GM19468 (cell line): Measurements from ENCODE around the gene WDR18.

Experiments
- ATAC-seq: cut with Tn5 transposase; IDR thresholded peaks from one replicate; pipeline ENCODE4 v1.9.1; 2021; ENCODE audit warnings: mild to moderate bottlenecking, moderate library complexity, moderate number of reproducible peaks; ENCODE audit not compliant: unreplicated experiment; ENCODE audit errors: extremely low read depth

The WDR18 gene, protein sequence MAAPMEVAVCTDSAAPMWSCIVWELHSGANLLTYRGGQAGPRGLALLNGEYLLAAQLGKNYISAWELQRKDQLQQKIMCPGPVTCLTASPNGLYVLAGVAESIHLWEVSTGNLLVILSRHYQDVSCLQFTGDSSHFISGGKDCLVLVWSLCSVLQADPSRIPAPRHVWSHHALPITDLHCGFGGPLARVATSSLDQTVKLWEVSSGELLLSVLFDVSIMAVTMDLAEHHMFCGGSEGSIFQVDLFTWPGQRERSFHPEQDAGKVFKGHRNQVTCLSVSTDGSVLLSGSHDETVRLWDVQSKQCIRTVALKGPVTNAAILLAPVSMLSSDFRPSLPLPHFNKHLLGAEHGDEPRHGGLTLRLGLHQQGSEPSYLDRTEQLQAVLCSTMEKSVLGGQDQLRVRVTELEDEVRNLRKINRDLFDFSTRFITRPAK

DNA sequence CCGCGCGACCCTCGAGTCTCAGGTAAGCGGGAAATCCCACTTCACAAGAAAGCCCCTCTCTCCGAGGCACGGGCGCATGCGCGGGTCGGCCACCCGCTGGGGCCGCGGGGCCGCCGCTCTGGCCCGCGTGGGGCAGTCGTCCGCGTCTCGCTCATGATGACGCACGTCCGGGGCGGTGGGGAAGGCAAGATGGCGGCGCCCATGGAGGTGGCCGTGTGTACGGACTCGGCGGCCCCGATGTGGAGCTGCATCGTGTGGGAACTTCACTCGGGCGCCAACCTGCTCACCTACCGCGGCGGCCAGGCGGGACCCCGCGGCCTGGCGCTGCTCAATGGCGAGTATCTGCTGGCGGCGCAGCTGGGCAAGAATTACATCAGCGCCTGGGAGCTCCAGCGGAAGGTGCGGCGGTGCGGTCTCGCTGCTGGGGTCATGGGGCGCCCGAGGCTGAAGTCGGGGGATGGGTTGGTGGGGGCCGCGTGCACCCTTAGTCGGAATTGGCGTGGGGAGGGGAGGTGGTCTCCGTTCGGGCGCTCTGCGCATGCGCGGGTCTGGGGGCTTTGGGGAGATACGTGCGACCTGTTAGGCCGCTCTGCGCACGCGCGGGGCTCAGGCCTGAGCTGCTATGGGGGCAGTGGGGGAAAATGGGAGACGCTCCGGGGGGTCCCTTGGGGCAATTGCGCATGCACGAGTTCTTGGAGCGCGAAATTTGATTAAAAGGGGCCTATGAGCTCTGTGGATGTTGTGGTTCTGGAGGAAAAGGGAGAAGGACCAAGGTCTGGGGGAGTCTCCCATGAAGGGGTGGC, at the start of gene WDR18:
Gene WDR18, plus strand, starts transcription at position 181 of the 803 bp plus-strand sequence. Its CDS starts 9 bp downstream, at position 190.
- ATAC-seq = no peak

DNA sequence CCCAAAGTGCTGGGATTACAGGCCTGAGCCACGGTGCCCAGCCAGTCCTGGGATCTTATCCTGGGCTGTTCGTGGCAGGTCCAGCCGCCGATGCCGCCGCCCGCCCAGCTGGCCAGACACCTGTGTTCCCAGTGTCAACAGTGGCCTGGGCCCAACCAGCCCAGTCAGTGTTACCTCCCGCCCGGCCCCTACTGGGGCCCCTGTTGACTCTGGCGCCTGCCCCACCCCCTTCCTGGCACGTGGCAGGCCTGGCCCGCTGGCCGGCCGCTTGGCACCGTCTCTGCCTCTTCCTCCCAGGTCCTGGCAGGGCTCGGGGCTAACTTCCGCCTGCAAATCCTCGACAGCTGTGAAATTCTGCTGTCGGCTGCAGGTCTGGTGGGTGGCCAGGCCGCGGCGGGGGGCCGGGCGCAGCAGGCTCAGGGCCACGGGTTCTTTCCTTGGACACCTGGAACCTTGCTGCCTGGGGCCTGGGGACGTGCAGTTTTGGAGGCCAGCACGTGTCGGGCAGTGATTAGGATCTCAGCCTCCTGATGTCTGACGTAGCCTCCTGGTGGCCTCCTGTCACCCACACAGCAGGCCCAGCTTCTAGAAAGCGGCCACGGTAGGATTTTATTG, 49.2 kb upstream of the WDR18 start:
- no peak for ATAC-seq

GRCh38 chr19:936175-936546, 48.0 kb upstream of the WDR18 start:
- no peak for ATAC-seq

GRCh38 chr19:937259-937694, 46.9 kb upstream of the WDR18 start:
- no peak for ATAC-seq

GRCh38 chr19:938233-938923, 45.8 kb upstream of the WDR18 start:
- no peak for ATAC-seq

DNA sequence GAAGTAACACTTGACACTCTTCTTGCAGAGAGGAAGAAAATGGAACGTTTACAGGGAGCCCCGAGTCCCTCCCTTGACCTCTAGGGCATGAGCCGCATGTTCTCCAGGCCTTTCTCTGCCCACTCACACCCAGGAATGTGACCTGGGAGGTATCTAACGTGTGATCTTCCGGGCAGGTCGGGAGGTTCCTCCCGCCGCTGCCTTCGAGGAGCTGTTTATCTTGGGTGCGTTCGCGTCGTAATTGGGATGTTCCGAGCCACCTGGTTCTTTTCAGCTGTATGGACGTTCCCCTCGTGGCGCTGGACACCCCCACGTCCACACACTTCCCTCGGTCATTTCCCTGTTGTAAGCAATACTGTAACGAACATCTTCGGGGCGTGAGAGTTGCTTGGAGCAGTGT, 44.7 kb upstream of the WDR18 start:
- ATAC-seq = no peak

DNA sequence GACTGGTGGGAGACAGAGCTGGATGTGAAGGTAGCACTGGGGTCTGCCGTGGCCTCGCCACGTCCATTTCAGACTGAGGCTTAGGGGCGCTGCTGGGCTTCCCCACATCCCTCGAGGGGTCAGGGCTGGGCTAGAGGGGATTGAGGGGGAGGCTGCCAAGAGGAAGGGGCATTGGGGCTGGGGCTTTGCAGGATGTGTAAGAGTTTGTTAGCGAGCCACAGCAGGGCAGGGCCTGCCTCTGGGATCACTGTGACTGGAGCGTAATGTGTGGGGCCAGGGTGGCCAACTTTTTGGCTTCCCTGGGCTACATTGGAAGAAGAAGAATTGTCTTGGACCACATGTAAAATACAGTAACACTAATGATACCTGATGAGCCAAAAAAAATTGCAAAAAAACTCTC, 44.2 kb upstream of the WDR18 start:
- ATAC-seq = no peak

- ATAC-seq = no peak
These were observed 43.4 kb upstream of the WDR18 start for GRCh38 chr19:940591-941291.

DNA sequence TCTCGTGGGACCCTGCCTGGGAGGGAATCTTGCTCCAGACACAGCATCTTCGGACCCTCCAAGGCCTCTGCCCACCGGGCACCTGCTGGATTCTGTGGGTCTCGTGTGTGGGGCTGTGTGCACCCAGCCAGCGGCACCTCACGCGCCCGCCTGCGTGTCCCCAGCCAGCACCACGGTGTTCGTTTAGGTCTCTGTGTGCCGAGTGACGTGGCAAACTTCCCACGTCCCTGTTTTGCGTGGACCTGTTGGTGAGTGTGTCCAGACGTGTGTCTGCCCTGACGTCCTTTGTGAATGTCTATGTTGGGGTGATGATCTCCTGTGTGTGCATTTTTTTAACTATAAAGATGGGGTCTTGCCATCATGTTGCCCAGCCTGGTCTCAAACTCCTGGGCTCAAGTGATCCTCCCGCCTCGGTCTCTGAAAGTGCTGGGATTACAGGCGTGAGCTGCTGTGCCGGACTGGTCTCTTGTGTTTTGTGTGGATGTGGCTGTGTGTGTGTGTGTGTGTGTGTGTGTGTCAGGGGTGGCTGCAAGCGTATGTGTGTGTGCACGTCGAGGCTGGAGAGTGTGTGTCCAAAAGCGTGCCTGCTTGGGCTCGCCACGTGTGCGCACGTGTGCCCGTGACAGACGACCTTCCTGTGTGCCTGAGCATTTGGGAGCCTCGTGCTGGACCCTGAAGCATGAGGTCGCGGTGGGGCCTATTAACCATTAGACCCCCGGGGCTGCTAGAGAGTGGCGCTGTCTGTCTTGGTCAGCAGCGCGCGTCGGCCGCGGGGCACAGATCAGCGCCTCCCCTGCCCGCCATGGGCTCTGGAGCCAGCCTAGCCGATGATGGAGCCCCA, 42.6 kb upstream of the WDR18 start:
- ATAC-seq = no peak

DNA sequence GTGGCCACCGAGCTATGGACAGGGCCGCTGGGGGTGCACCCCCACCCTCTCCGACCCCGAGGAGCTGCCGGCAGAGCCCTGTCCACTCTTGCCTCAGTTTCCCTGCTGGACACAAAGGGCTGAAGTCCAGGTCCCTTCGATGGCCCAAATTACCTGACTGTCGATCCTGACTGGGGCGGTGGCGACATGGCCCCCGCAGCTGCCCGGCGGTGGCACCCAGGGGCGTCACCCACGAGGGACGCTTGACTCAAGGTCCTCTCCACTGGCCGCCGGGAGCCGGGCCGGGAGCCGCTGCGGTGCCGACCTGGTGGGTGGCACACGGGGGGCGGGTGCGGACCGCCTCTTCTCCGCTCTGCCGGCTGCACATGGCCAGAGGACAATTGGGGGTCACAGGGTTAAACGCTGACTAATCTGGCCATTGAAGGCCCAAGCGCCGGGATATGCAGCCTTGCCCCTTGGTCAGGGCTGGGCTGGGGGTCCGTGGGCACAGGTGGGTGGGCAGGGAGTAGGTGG, 42.0 kb upstream of the WDR18 start:
- no peak for ATAC-seq

DNA sequence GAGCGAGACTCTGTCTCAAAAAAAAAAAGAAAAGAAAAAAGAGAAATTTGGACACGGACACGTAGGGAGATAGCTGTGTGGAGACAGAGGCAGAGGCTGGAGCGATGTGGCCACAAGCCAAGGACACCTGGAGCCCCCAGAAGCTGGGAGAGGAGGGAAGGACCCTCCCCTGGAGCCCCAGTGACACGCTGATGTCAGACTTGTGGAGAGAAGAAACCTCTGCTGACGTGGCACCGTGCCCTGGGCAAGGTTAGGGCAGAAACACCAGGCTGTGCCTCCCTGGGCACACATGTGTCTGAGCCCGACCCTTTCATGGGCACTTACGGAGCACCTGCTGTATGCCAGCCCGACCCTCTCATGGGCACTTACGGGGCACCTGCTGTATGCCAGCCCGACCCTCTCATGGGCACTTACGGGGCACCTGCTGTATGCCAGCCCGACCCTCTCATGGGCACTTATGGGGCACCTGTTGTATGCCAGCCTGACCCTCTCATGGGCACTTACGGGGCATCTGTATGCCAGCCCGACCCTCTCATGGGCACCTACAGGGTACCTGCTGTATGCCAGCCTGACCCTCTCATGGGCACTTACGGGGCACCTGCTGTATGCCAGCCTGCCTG, 40.5 kb upstream of the WDR18 start:
- no peak for ATAC-seq

DNA sequence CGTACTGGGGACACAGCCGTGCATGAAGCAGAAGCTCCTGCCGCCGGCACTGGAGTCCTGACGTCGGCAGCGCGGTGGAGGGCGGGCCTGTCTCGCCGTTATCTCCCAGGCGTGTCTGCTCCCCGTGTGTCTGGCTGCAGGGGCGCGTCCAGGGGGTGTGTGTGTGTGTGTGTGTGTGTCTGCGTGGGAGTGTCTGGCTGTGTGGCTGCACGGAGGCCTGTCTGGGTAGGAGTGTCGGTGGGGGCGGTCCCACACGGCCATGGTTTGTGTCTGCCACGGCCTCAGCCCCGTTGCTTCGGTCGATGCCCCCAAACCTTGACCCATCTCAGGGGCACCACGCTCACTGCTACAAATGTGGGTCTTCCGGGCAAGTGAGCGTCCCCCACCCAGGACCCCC, 40.0 kb upstream of the WDR18 start:
- no peak for ATAC-seq

GRCh38 chr19:944663-945241, 39.4 kb upstream of the WDR18 start:
- no peak for ATAC-seq

DNA sequence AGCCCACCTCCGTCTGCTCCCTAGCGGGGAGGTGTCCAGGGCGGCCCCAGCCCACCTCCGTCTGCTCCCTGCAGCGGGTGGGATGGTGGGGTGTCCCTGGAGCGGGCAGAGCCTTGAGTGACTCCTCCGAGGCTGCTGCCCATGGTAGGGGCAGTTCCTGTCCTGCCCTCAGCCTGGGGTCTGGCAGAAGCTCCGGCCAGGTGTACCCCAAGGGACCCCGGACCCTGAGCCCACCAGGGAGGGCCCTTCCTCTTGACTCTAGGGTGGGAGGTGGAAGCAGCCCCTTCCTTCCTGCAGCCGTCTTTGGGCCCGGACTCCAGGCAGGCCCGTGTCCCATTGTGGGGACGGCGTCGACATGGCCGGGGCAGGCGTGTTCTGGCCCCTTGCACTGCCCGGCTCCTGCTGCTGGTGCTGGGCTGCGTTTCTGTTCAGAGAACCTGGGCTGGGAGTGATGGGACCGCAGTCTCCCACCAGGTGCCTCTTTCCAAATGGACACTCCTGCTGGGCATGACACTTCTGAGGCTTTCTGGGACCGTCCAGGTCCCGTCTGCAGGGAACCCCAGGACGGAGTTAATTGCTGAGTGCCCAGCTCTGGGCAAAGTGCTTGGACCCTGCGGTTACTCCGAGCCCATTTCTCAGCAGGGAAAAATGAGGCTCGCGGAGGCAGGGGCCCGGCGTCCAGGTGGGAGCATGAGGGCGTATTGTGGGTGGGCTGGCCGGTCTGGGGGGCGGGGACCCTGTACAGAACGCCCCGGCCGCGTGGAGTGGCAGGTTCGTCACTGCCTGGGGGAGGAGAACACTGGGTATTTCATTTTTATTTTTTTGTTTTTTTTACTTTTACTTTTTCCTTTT, 38.5 kb upstream of the WDR18 start:
- no peak for ATAC-seq

- no peak for ATAC-seq
These were observed 36.9 kb upstream of the WDR18 start for GRCh38 chr19:947090-947706.

DNA sequence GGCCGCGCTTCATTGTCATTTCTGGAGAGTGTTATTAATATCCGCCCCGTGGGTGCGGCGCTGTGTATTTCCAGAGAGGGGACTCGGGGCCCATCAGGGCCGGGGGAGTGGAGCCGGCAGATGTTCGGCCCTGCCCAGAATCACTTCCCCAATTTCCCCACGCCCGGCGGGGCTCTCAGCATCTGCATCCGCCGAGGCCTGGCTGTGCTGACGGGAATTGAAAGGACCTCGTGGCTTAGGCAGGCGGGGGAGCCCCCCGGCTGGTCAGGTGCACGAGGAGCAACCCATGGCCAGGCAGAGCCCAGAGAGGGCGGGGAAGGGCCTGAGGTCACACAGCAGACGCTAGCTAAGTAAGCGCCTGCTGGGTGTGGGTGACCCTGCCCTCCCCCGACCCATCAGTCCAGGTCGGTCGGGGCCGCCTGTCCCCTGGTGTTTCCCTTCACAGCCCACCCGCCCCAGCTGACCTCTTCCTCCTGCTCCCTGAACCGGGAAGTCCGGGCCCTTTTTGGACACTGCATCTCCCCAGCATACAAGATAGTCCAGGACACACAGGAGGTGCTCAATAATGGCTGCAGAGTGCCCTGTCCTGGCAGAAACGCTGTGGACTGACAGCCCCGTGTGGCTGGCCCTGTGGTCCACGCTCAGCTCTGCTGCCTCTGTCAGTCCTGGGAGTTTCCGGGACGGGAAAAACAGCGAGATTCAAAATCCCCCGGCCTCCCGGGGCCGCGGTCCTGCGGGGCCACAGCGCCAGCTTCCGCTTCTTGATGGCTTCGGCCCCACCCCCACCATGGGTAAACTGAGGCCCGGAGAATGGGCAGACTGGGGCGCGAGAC, 36.2 kb upstream of the WDR18 start:
- peak; percentile 40 for ATAC-seq
